HG03097 (cell line): Measurements from ENCODE around the gene ZNF766.
"Not testable (repeated sequence)": the region's sequence is repeated elsewhere in the genome, so short reads cannot be mapped to it uniquely, and the experiment has no call there.

Experiments
- ATAC-seq: cut with Tn5 transposase; IDR thresholded peaks from one replicate; pipeline ENCODE4 v1.9.1; 2021; ENCODE audit not compliant: unreplicated experiment, low FRiP score

The ZNF766 gene

GRCh38 chr19:52274191-52274590 is 4.8 kb downstream of the ZNF766 start:
- no peak for ATAC-seq

DNA sequence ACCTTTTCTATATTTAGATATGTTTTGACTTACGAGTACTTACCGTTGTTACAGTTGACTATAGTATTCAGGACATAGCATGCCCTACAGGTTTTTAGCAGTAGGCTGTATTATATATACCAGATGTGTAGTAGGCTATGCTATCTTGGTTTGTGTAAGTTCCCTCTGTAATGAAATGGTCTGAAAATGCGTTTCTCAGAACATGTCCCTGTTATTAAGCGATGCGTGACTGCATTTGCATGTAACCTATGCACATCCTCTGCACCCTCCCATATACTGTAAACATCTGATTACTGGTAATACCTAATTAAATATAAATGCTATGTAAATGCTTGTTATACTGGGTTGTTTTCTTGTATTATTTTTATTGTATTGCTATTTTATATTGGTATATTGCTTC is 6.6 kb downstream of the ZNF766 start:
- no peak for ATAC-seq

DNA sequence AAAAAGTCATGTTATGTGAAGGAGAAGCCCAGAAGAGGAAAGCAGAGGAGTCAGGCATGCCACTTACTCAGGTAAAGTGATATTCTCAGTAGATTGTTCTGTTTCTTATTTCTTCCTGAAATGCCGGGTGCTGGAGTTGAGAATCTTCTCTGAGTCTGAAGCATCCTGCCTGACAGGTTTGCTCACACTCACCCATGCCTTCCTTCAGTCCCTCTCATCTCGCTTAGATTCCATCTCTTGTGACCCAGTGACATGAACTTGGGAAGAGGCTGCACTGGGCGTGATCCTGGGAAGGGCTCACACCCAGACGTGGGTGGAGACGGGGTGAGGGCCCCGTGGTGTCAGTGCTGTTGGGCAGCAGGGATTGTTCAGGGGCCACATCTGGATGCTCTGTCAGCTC is 8.1 kb downstream of the ZNF766 start:
- no peak for ATAC-seq

GRCh38 chr19:52286256-52286655 is 16.9 kb downstream of the ZNF766 start:
- no peak for ATAC-seq

GRCh38 chr19:52291781-52292180 is 22.4 kb downstream of the ZNF766 start:
- ATAC-seq = no peak

DNA sequence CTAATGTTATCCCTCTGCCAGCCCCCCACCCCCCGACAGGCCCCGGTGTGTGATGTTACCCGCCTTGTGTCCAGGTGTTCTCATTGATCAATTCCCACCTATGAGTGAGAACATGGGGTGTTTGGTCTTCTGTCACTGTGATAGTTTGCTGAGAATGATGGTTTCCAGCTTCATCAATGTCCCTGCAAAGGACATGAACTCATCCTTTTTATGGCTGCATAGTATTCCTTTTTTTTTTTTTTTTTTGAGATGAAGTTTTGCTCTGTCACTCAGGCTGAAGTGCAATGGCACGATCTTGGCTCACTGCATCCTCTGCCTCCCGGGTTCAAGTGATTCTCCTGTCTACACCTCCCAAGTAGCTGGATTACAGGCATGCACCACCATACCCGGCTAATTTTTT is 23.6 kb downstream of the ZNF766 start:
- not testable (repeated sequence) for ATAC-seq

DNA sequence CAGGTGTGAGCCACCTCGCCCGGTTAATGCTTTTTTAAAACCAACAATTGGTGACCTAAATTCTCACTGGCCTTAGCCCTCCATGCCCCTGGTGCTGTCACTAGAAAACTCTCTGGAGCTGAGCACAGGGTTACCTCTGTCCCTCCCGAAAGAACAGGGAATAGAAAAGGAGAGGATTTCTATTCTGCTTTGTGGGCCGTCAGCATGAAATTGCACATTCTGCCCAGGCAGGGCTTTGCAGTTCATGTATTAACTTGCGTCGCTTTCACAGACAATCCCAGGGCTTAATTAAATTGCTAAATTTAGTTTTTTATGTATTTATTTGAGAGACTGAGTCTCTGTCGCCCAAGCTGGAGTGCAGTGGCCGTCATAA is 27.0 kb downstream of the ZNF766 start:
- no peak for ATAC-seq

- ATAC-seq = peak; percentile 48
Observed at GRCh38 chr19:52296773-52297600, 27.6 kb downstream of the ZNF766 start, which contains the start of gene ZNF480. Gene ZNF480 (plus strand): TSS chr19:52297169. CDS start chr19:52300413, 3,244 bp downstream.

- peak; percentile 23 for ATAC-seq
Observed at GRCh38 chr19:52297601-52298364, 28.4 kb downstream of the ZNF766 start.

DNA sequence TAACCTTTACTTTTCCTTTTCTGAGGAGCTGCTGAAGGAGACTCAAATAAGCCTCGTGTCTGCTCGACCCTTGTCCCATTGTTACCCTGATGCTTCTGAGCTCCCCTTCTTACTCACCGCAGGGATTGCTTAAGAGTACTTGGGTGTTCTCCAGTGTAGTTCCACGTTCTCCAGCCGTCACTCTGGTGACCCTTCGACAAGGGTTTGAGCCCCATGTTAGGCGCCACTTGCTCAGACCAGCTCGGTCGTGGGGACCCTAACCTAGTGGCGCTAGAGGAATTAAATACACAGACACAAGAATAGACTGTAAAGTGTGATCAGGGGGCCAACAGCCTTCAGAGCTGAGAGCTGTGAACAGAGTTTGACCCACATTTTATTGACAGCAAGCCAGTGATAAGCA is 37.9 kb downstream of the ZNF766 start:
- no peak for ATAC-seq

GRCh38 chr19:52322429-52322828 is 53.0 kb downstream of the ZNF766 start:
- no peak for ATAC-seq

DNA sequence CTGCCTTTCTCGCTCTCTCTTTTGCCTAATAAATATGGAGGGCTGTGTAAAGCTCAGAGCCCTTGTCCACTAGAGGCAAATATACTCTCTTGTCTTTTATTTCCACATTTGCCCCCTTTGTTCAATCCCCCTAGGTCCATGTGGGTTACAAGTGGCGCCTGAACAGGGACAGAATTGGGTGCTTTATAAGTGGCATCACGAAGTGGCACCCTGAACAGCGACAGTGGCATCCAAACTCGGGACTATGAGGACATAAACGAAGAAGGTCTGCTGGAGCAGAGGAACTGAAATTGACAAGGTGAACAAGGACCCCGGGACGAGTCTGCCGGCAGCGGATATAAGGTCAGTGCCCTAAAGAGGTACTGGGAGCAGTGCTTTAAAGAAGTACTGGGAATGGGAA is 62.4 kb downstream of the ZNF766 start:
- ATAC-seq = no peak

DNA sequence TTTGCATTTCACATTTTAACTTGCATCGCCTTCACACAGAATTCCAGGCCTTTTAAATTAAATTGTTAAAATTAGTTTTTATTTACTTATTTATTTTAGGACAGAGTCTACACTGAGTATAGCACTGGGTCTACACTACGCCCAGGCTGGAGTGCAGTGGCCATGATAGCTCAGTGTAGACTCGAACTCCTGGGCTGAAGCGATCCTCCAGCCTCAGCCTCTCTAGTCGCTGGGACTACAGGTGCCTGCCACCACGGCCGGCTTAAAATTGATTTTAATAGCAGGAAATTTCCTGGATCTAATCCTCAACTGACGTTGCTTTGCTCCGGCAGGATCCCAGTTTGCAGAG is 66.4 kb downstream of the ZNF766 start:
- ATAC-seq = peak; percentile 33

GRCh38 chr19:52336117-52336790 is 66.9 kb downstream of the ZNF766 start, which contains the start of gene ZNF610:
Gene ZNF610 (plus strand): TSS chr19:52336243. CDS start chr19:52349173, 12,930 bp downstream.
- peak; percentile 96 for ATAC-seq

DNA sequence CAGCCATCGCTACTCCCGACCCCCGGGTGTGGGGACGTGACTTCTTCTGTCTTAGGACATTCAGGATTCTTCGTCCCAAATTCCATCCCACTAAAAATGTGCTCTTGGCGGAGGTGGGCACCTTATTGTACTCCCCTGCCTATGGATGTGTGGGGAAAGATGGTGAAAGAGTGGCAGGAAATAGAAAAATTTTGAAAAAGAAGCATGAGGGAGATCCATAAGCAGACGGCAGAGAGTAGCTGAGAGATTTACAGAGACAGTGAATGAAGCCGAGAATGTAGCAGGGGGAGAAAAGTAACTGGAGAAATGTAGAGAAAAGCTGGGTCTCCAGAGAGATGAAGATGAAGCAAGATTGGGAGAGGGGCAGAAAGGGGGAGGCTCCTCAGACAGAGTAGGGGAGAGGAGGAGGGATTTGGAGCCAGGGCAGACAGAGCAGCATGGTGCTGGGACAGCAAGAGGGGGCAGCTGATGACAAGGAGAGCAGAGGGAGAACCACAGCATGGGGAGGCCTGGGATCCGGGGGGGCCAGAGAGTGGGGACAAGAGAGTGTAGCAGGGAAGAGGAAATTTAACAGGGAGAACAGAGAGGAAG is 67.5 kb downstream of the ZNF766 start:
- ATAC-seq = no peak

- not testable (repeated sequence) for ATAC-seq
Observed at GRCh38 chr19:52339022-52339421, 69.6 kb downstream of the ZNF766 start.

DNA sequence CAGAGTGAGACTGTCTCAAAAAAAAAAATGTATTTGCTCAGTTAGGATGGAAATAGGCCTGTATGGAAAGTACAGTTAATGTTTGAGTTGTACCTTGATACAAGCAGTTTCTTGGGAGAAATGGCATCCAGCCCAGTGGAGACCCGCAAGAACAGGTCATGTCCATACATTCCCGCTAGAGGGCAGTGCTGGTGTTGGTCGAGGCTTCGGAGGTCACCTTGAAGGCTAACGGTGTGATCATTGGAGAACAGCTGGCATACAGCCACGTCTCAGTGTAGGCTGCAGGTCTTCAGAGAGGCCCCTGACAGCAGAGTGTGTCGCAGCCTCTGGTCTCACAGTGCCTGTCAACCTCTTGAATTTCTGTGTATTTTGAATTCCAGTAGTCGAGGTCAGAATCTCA is 74.2 kb downstream of the ZNF766 start:
- no peak for ATAC-seq

- no peak for ATAC-seq
Observed at GRCh38 chr19:52345162-52345561, 75.8 kb downstream of the ZNF766 start.
